Fibroblast of mammary gland (primary cell): ENCODE data around the gene RPL5.

Experiments
- DNase-seq: peaks from one replicate; pipeline ENCODE4 v3.0.0-alpha.2; 2010; ENCODE audit warnings: low read depth
- H3K4me3 ChIP-seq: 2 replicates; pipeline ENCODE4 v1.5.1; 2011; ENCODE audit warnings: low read depth, mild to moderate bottlenecking, low read length, moderate library complexity; ENCODE audit not compliant: control insufficient read depth
- CTCF ChIP-seq: conservative IDR thresholded peaks from 2 replicates; pipeline ENCODE4 v1.5.1; 2011; ENCODE audit warnings: low read depth, low read length, inconsistent platforms; ENCODE audit not compliant: control insufficient read depth, insufficient read depth

RPL5 gene

GRCh38 chr1:92843046-92843423 is 11.2 kb downstream of the RPL5 start:
- TF ChIP-seq CTCF: no peak
- no peak for DNase-seq
- H3K4me3 ChIP-seq: no peak overlapping the region

- DNase-seq: no peak
- TF ChIP-seq CTCF: no peak
- H3K4me3 ChIP-seq: no peak overlapping the region
These were observed 11.9 kb downstream of the RPL5 start for GRCh38 chr1:92843429-92844352.

GRCh38 chr1:92844439-92844838 is 12.6 kb downstream of the RPL5 start:
- H3K4me3 ChIP-seq: no peak overlapping the region
- TF ChIP-seq CTCF: no peak
- DNase-seq: no peak

GRCh38 chr1:92845908-92846307 is 14.1 kb downstream of the RPL5 start:
- no peak for DNase-seq
- TF ChIP-seq CTCF: no peak
- no peak overlapping the region for H3K4me3 ChIP-seq

- no peak for DNase-seq
- no peak overlapping the region for H3K4me3 ChIP-seq
- TF ChIP-seq CTCF: no peak
These were observed 16.4 kb downstream of the RPL5 start for GRCh38 chr1:92848201-92848600.

- no peak overlapping the region for H3K4me3 ChIP-seq
- no peak for TF ChIP-seq CTCF
- DNase-seq: no peak
These were observed 18.2 kb downstream of the RPL5 start for GRCh38 chr1:92850019-92850418.
